NCI-H446 treated with DMSO at 0.1 percent for 48 hours (cell line): ENCODE results near the gene CAMK2B.

Experiments used
- DNase-seq: peaks from one replicate; lab custom pipeline; 2025; lab: John Stamatoyannopoulos, UW

The CAMK2B gene

GRCh38 chr7:44274623-44274975 is 50.8 kb downstream of the CAMK2B start:
- no peak for DNase-seq

DNA sequence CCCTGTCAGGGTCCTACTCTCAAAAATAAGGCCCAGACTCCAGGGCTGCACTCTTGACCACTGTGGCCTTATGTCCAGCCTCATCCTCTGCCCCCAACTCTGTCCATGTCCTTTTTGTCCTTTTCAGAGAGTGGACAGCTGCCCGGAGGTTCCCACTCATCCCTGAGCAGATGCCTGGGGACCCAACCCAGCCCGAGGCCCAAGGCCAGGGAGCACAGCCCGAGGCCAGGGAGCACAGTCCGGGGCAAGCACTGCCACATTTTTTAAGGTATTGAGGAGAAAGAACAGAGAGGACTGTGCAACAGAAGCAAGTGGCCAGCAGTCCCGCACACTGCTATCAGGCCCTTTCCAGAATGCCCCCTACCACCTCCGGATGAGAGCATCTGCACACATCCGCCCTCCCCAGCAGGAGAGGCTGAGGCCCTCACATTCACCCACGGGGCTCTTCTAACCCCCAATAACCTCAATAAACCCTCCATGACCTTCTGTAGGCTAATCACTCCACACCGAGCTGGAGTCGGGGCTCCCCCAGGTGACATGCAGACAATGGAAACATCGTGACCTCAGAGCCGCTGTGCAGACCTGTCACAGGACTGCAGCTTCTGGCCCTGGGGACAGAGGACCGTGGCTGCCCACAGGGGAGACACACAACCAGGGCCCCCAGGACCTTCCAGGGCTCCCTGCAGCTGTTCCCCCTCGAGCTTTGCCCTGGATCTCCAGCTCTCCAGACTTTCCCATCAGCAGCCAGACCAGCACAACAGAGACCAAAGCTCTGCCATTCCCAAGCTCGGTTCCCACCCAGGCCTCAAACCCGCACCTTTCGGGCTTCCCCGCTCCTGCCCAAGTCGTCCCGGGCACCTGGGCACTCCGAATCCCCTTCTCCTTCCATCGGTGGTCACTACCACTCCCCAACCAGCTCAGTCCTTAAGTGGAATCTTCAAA is 51.4 kb downstream of the CAMK2B start:
- no peak for DNase-seq

DNA sequence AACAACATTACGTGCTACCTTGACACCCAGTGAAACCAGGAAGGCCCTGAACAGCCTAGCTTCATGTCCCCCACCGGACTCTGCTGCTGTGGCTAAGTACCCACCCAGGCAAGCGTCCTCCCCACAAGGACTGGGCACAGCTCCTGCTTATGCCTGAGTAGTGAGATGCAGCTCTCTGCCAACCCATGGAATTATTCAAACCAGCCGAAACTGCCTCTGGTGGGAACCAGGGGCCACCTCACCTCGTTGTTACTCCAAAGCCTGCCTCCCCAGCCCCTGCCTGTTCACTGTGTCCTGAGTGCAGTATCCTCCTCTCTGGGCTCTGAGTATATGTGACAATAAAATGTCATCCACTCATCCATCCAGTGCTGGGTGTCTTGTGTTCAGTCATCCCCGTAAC is 52.4 kb downstream of the CAMK2B start:
- DNase-seq, result no peak

DNA sequence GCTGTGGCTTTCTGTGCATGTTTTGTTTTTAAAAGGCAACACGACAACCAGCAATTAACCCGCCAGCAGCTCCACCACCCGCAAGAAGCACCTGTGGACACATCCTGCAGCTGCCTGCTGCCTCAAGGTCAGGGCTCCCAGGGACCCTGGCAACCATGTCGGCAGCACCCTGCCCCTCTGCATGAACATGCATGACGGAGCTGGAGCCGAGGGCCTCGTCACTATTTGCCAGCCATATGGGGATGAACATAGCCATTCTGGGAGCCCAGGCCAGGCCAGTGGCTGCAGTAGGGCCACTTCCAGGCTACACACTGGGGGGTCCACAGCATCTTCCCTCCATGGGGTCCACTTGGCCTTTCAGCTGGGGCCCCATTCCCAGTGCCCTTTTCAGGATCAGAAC is 52.9 kb downstream of the CAMK2B start:
- DNase-seq, result no peak

GRCh38 chr7:44269943-44270493 is 55.4 kb downstream of the CAMK2B start:
- no peak for DNase-seq

DNA sequence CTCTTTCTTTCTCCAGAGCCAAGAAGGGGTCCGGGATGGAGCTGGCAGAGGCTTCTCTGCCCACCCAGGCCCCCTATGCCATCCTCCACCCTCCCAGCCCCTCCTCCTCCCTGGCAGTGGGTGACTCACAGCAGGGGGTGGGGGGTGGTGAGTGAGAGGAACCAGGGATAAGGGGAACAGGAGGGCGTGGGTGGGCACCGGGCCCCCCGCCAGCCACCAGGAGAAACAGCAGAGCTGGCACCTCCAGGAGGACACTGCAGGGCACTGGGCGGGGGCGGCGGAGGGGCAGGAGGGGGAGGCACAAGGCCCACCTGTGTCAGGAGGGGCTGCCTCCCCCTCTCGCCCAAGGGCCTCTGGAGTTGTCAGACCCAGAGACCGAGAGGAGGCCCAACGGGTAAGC is 56.0 kb downstream of the CAMK2B start:
- DNase-seq, result no peak

DNA sequence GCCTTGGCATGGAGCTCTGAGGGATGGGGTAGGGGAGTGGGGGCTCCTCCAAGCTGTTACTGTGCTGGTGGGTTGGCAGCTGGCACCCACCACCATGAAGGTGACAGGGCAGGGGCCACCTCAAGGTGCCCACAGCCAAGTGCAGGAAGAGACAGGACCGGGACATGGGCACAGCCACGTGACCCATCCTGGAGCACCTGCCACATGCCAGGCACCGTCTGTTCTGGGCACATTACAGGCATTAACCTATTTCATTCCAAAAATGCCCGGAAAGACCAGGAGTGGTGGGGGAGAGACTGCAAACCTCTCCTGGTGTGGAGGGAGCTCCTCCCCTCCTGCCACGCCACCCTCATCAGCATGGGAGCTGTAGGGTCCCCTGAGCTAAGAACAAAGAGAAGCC is 56.7 kb downstream of the CAMK2B start:
- DNase-seq, result no peak

GRCh38 chr7:44267719-44268421 is 57.5 kb downstream of the CAMK2B start:
- no peak for DNase-seq

DNA sequence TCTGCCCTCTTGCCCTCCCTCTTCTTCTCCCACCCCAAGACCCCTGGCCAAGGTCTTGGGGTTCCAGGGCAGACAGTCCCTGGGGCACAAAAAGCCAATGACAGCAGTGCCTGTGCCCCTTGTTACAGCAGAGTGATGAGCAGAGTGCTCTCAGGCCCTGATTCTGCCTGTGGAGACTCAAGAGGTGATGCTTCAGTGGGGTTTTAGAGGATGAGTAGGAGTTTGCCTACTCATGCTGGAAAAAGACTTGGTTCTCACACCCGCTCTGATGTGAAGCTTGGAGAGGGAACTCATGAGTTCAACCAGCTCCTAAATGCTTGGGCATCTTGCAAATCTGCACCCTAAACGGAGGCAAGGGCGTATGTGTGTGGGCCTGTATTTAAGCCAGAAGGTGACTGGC is 58.2 kb downstream of the CAMK2B start:
- DNase-seq, result no peak

GRCh38 chr7:44266526-44266925 is 58.9 kb downstream of the CAMK2B start:
- DNase-seq, result no peak

DNA sequence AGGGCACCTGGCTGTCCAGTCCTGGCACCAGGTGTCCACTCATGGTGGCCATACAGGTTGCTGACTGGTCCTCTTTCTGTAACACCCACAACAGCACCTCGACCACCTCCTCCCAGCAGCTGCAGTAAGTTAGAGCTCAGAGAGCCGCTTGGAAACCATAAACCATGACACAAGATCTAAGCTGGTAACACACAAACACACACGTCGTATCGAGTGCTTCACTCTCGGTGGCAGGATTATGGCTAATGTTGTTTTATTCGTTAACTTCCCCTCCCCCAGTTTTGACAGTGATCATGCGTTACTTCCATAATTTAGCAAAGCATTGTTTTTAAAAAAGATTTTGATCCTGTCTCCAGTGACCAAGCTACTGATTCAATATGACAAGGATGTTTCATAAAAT is 59.7 kb downstream of the CAMK2B start:
- no peak for DNase-seq

DNA sequence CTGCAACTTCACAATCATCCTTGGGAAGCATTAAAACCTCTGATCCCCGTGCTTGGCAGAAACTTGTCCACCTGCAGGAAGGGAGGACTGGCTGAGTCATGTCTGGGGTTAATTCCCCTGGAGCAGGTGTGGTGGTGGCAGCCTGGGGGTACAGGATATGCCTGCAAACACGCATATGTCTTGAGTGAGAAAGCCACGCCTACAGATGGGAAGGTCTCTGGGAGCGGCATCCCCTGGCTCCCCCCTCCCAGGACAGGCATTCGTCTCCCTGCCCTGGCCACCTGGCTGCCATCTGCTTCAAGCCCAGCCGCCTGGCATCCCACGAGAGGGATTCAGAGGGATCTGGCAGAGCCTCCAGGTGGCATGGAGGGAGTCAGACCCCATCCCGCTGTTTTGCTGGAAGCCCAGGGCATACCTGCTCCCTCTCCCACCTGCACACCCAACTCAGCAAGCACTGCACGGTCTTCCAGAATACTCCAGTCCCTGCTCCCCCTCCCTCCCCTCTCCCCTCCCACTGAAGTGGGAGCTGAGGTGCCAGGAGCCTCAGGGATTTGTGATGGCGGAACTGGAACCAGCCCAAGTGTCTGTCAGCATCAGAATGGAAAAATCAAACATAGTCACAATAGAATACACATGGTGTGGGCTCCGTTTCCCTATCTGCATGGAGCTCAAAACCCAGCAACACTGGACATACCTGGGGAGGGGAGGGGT is 61.0 kb downstream of the CAMK2B start:
- DNase-seq, result no peak

- DNase-seq, result no peak
Observed at GRCh38 chr7:44263326-44264082, 61.9 kb downstream of the CAMK2B start.

- DNase-seq, result no peak
Observed at GRCh38 chr7:44262031-44262430, 63.4 kb downstream of the CAMK2B start.

GRCh38 chr7:44261240-44261639 is 64.2 kb downstream of the CAMK2B start:
- DNase-seq, result no peak

- DNase-seq, result no peak
Observed at GRCh38 chr7:44259547-44260457, 65.6 kb downstream of the CAMK2B start.

DNA sequence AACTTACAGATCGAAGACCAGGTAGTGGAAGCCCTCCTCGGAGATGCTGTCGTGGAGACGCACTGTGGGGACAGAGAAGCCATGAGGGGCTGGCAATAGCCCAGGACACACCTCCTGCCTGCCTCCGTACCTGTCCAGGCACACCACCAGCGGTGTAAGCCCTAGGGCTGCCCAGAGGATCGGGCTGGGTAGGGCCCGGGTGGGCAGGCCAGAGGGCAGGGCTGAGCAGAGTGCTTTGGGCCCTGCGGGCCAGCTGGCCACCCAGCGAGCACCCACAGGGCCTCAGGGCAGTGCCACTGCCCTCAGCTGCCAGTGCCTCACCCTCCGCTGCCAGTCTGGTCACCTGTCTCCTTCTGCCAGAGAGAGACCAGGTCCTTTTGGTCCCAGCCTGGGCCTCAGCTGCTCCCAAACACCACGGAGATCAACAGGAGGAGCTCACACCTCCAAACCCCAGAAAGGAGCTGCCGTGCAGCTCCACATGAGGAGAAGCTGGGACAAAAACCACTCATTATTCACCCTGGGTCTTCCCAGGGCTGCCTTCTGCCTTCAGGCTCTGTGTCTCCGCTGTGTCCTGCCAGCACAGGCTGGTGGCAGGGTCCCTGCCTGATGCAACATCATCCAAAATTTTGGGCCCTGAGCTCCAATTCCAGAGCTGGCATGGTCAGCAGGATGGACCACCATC is 66.4 kb downstream of the CAMK2B start:
- no peak for DNase-seq

DNA sequence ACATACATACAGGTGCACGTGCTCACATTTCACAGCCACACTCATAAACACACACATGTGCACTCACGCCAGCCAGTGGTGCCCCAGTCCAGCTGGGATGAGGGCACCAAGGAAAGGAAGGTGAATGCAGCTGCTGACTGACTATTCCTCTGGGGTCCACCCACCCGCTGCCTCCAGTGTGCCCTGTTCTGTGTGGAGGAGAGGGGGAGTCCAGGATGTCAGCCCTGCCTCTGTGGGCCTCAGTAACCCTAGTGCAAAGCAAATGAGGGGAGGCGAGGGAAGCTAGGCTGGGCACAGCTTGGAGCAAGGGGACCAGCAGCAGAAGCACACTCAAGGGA is 67.0 kb downstream of the CAMK2B start:
- no peak for DNase-seq

DNA sequence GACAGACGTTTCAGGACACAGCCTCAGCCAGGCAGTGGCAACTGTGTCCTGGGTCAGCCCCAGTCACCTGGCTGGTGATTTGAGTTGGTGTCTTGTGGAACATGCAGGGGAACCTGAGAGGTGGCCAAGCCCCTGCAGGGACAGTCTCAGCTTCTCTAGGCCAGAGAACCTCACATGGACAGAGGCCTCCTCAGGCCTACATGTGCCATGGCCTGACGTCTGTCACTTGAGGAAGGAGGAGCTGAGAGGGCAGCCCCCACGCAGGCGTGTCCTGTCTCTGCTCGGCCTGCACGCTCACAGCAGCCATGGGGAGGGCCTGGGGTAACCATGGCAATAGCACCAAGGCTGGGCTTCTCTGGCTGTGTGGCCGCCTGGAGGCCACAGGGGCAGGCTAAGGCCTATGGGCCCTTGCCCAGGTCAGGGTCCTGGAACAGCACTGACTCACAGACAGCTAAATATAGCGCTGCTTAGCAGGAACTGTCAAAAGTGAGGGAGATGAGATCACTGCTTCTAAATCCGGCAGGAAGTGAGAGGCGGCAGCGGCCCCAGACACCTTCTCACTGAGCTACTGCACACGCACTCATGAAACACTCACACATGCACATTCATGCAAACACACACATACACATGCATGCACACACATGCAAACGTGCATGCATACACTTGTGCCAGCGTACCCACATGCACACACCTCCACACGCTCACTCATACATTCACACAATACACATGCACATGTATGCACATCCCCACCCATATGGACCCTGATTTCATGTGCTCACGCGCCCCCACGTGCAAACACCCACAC is 67.6 kb downstream of the CAMK2B start:
- no peak for DNase-seq
